GM20000 (cell line): ENCODE data around the gene CCT4.
"Not testable (repeated sequence)": the region's sequence is repeated elsewhere in the genome, so short reads cannot be mapped to it uniquely, and the experiment has no call there.

Experiments used
- DNase-seq: peaks from one replicate; pipeline ENCODE4 v3.0.0; 2012; ENCODE audit warnings: low spot score
- CTCF ChIP-seq: IDR thresholded peaks from 2 replicates; pipeline ENCODE4 v1.5.1; 2012; ENCODE audit warnings: mild to moderate bottlenecking, control low read depth; ENCODE audit errors: extremely low read depth, missing control alignments

Gene CCT4

GRCh38 chr2:61900281-61900680, 11.8 kb upstream of the CCT4 start:
- no peak for DNase-seq
- TF ChIP-seq CTCF = no peak

GRCh38 chr2:61898810-61899209, 10.4 kb upstream of the CCT4 start:
- TF ChIP-seq CTCF = peak; percentile 23
- DNase-seq = no peak

DNA sequence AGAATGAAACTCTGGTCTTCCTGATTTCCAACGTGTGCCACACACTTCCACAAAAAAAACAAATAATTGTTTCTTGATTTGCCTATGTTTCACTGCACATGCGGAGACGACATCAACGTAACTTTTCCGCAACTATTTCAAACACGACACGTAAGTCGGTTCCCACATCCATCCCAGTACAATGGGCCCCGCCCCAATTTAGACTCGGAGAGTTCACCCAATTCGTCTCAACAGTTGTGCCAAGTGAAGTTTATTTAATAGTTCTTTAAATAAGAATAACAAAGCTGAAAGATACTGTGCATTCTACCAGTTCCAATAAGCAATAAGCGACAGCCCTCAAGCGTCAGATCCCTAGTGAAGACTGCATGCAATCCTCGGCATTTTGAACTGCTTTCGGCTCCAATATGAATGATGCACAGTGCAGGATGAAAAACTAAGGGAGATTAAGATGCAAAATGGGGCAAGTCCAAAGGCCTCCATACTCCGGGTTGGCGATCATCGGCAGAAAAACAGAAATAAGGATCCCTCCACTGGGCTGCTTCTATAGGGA, 664 bp downstream of the CCT4 start:
- no peak for DNase-seq
- no peak for TF ChIP-seq CTCF

DNA sequence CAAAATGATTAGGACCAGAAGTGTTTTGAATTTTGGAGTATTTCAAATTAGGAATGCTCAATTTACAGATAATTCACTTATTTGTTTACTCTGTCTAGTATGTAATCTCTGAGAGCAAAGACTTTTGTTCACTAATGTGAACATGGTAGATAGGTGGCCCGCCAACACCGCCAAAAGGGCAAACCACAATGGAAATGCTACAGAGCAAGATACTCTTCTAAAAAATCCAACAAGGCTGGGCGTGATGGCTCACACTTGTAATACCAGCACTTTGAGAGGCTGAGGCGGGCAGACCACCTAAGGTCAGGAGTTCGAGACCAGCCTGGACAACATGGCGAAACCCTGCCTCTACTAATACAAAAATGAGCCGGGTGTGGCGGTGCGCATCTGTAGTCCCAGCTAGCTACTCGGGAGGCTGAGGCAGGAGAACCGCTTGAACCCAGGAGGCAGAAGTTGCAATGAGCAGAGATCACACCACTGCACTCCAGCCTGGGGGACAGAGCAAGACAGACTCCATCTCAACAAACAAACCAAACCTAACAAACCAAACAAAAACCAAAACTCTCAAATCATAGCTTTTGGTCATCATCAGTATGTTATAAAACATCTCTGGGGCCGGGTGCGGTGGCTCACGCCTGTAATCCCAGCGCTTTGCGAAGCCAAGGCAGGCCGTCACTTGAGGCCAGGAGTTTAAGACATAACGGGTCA, 2.4 kb downstream of the CCT4 start:
- DNase-seq = no peak
- TF ChIP-seq CTCF = no peak

GRCh38 chr2:61882850-61883249, 5.6 kb downstream of the CCT4 start:
- DNase-seq = no peak
- TF ChIP-seq CTCF = no peak

DNA sequence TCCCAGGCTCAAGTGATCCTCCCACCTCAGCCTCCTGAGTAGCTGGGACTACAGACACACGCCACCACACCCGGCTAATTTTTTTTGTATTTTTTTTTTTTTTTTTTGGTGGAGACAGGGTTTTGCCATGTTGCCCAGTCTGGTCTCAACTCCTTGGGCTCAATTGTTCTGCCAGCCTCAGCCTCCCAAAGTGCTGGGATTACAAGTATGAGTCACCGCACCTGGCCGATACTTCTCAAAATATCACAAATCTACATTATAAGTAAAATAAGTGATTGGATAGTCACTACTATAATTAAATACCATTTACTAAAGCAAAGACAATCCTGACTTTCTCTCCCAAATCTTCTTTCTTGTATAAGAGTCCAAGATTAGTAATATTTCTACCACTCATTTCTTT, 9.1 kb downstream of the CCT4 start:
- DNase-seq = not testable (repeated sequence)

DNA sequence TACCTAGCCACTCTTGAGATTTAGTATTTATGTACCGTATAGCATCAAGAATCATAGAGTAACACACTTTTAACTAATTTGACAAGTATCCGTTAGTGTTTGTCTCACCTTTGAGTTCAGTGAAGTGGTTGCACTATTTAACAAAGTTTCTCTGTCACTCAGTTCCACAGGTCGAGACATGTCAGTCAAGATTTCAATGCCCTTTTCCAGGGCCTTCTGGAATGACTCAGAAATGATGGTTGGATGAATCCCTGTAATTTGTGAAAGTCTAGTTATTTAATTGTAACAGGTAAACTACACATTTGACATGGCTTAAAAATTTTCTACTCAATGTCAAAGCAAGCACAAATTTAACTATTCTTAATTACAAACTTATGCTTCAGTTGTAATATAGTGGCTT, 9.7 kb downstream of the CCT4 start:
- no peak for TF ChIP-seq CTCF
- no peak for DNase-seq

- DNase-seq = no peak
- TF ChIP-seq CTCF = no peak
Measured at GRCh38 chr2:61877571-61878245, 10.7 kb downstream of the CCT4 start.
